Glomerular endothelial cell (primary cell): ENCODE measurements around the gene EMC9. TPM values are rescaled to one million over a fixed set of nuclear protein-coding genes. Genes with fewer than 3 reads are reported as not detected.

Experiments
- DNase-seq: peaks from one replicate; pipeline ENCODE4 v3.0.0-alpha.2; 2011; ENCODE audit warnings: low read depth, low spot score; ENCODE audit errors: extremely low read depth
- total RNA-seq: library from RNA; depleted of rRNA; stranded (reverse); fragments of >200 nt; gene quantifications from 2 replicates; pipeline ENCODE4 v1.2.3, GENCODE V29; 2015

Gene EMC9
- total RNA-seq, 1 donor from 2014 or later: 12.3 TPM

GRCh38 chr14:24093207-24093900 lies 48.0 kb downstream of the EMC9 start:
- DNase-seq: no peak

GRCh38 chr14:24092505-24093206 lies 48.7 kb downstream of the EMC9 start:
- no peak for DNase-seq

GRCh38 chr14:24092110-24092504 lies 49.3 kb downstream of the EMC9 start:
- DNase-seq: no peak

GRCh38 chr14:24089890-24090289 lies 51.5 kb downstream of the EMC9 start:
- no peak for DNase-seq

Other genes with a start within 250 kb of the EMC9 start
- 24.2 and 46.5 TPM in 2 replicates for gene DHRS4, start 187.8 kb downstream of the EMC9 start, total RNA-seq
- 8.5 and 8.7 TPM in 2 replicates for gene DHRS4L2, start 152.7 kb downstream of the EMC9 start, total RNA-seq
- gene CARMIL3, start 89.6 kb downstream of the EMC9 start, total RNA-seq: 0.06 and 0.19 TPM in 2 replicates
- gene CPNE6, start 70.0 kb downstream of the EMC9 start, total RNA-seq: not detected in 2 replicates
- 6.4 and 11.4 TPM in 2 replicates for gene PCK2, start 47.3 kb downstream of the EMC9 start, total RNA-seq
- gene DCAF11, start 26.8 kb downstream of the EMC9 start, total RNA-seq: 36.4 and 57.0 TPM in 2 replicates
- gene NRL, start 26.6 kb downstream of the EMC9 start, total RNA-seq: 0.70 and 4.9 TPM in 2 replicates
- 0.29 TPM in 1 of 2 replicates, not detected in the other for gene FITM1, start 10.9 kb downstream of the EMC9 start, total RNA-seq
- gene PSME1, start 5.4 kb downstream of the EMC9 start, total RNA-seq: 235 and 321 TPM in 2 replicates
- gene PSME2, start 5.0 kb upstream of the EMC9 start, total RNA-seq: 101 and 165 TPM in 2 replicates
- gene RNF31, start 5.9 kb upstream of the EMC9 start, total RNA-seq: 42.1 and 77.5 TPM in 2 replicates
- 45.4 and 73.1 TPM in 2 replicates for gene IRF9, start 19.7 kb upstream of the EMC9 start, total RNA-seq
- gene REC8, start 30.5 kb upstream of the EMC9 start, total RNA-seq: 46.3 and 55.0 TPM in 2 replicates
- 41.5 and 52.4 TPM in 2 replicates for gene IPO4, start 47.2 kb upstream of the EMC9 start, total RNA-seq
- 77.2 and 94.9 TPM in 2 replicates for gene TM9SF1, start 53.9 kb upstream of the EMC9 start, total RNA-seq
- gene TSSK4, start 64.1 kb upstream of the EMC9 start, total RNA-seq: not detected in 2 replicates
- 32.0 and 52.3 TPM in 2 replicates for gene CHMP4A, start 71.9 kb upstream of the EMC9 start, total RNA-seq
- 10.2 and 11.2 TPM in 2 replicates for gene MDP1, start 74.5 kb upstream of the EMC9 start, total RNA-seq
- gene NEDD8, start 90.8 kb upstream of the EMC9 start, total RNA-seq: 226 and 248 TPM in 2 replicates
- gene GMPR2, start 91.3 kb upstream of the EMC9 start, total RNA-seq: 51.6 and 94.0 TPM in 2 replicates
- gene TINF2, start 101.0 kb upstream of the EMC9 start, total RNA-seq: 40.6 and 42.4 TPM in 2 replicates
- 0.64 and 2.5 TPM in 2 replicates for gene TGM1, start 121.6 kb upstream of the EMC9 start, total RNA-seq
- 28.7 and 42.6 TPM in 2 replicates for gene RABGGTA, start 130.0 kb upstream of the EMC9 start, total RNA-seq
- gene DHRS1, start 158.2 kb upstream of the EMC9 start, total RNA-seq: 18.0 and 36.1 TPM in 2 replicates
- 19.3 and 25.6 TPM in 2 replicates for gene NOP9, start 158.3 kb upstream of the EMC9 start, total RNA-seq
- 2.0 and 2.5 TPM in 2 replicates for gene CIDEB, start 166.4 kb upstream of the EMC9 start, total RNA-seq
- gene LTB4R2, start 168.5 kb upstream of the EMC9 start, total RNA-seq: 1.8 and 8.4 TPM in 2 replicates
- gene LTB4R, start 169.9 kb upstream of the EMC9 start, total RNA-seq: 5.3 and 7.9 TPM in 2 replicates
- 63.3 and 115 TPM in 2 replicates for gene ADCY4, start 193.5 kb upstream of the EMC9 start, total RNA-seq
- gene RIPK3, start 198.4 kb upstream of the EMC9 start, total RNA-seq: 1.3 and 2.6 TPM in 2 replicates
- 24.3 and 42.5 TPM in 2 replicates for gene NFATC4, start 226.6 kb upstream of the EMC9 start, total RNA-seq